LoVo (cell line): ENCODE data around the gene ODAD4.

Experiments used
- DNase-seq: peaks from one replicate; pipeline ENCODE4 v3.0.0-alpha.2; 2016; ENCODE audit warnings: low spot score

The ODAD4 gene

DNA sequence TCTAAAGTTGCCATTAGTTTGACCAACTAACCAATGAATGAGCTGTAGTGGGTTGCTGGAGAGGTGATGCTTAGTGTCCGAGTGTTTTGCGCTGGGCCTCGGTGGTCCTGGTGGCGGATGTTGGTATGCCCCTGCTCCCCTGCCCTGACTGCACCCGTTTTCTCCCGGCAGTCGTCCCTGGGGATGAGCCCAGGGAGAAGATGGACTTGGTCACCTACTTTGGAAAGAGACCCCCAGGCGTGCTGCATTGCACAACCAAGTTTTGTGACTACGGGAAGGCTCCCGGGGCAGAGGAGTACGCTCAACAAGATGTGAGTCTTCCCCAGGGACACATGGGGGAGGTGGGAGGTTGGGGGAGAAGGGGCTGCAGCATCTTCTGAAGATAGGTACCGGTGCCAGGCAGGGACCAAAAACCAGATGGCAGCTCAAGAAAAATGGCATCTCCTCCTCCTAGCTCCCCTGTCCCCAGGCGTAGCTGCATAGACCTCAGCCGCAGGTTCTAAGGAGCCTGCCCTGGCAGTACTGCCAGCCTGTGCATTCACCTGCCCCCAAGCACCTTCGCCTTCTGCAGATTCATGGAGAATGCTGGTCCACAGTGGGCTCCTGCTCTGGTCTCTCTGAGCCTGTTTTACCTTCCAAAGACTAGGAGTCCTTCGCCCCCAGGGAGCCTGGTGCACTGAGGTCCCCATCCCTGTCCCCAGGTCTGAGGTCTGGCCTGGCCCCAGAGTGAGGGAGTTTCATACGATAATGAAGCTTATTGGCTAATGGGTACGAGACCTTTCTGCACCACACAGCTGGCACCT, 41.5 kb downstream of the ODAD4 start:
- no peak for DNase-seq

DNA sequence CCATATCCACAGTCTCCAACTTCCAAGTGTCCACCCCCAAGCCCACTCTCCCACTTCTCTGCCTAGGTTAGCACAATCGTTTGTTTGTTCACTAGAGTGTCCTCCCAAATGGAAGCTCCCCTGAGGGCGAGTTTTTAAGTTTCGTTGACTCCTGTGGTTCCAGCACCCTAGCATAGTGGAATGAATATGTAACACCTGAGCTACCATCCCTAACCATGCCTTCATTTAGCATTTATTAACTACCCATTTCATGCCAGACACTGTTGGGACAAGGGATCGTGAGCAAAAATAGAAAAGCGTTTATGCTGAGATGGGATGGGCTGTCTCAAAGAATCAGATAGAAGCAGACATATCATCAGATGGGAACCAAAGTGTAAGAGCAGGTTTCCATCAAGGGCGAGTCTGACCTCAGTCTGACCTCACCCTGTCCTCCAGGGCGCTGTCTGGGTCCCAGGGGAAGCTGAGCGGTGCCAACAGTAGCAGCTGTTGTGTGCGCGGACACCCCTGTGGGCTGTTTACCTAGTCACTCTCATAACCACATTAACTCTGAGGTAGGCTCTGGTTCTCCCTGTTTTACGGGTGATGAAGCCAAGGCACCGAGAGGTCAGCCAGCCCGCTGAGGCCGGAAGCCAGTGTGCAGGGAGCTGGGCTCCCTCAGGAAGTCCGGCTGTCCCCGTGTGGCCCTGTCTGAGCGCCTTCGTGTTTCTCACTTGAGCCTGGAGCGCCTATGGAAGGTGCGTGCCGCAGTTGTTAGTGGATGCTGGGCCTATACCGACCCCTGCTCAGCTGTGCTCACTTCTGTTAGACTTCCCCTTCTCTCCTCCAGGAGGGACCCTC, 42.4 kb downstream of the ODAD4 start:
- DNase-seq = no peak

DNA sequence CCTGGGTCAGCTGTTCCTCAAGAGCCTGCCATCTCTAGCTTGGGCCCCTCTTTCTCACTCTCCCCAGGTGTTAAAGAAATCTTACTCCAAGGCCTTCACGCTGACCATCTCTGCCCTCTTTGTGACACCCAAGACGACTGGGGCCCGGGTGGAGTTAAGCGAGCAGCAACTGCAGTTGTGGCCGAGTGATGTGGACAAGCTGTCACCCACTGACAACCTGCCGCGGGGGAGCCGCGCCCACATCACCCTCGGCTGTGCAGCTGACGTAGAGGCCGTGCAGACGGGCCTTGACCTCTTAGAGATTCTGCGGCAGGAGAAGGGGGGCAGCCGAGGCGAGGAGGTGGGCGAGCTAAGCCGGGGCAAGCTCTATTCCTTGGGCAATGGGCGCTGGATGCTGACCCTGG, 43.0 kb downstream of the ODAD4 start:
- no peak for DNase-seq

DNA sequence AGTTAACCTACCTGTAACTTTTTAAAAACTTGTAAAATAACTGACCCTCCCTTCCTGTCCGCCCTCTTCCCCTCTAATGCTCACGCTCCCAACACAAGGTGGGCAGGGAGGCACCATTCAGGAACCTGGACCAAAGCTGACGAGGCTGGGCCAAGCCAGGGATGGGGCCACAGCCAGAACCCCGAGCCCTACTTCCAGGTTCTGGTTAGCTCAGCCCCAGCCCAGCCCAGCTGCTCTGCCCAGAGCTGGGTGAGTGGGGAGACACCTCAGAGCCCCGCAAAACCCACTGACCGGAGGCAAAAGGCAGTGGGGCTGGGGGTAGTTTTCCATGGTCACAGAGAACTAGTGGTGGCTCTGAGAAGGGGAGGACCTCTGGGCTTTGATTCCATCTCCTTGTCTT, 43.6 kb downstream of the ODAD4 start:
- no peak for DNase-seq

DNA sequence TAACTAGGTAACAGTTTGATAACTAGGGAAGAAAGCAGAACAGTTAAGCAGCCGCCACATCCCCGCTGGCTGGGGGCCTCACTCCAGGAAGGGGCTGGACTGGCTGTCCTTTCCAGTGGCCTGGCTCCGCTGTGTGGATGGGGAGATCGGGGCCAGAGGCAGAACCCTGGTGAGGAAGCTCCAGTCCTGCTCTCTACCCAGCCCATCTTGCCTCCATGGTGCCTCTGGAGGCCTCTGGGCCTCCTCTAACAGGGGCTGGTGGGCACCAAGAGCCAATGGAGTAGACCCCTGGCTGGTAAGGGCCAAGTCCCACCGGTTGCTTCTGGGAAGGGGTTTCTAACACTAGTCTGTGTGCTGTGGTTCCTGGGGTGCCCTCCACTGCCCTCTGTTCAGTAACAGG, 44.2 kb downstream of the ODAD4 start:
- DNase-seq = no peak

DNA sequence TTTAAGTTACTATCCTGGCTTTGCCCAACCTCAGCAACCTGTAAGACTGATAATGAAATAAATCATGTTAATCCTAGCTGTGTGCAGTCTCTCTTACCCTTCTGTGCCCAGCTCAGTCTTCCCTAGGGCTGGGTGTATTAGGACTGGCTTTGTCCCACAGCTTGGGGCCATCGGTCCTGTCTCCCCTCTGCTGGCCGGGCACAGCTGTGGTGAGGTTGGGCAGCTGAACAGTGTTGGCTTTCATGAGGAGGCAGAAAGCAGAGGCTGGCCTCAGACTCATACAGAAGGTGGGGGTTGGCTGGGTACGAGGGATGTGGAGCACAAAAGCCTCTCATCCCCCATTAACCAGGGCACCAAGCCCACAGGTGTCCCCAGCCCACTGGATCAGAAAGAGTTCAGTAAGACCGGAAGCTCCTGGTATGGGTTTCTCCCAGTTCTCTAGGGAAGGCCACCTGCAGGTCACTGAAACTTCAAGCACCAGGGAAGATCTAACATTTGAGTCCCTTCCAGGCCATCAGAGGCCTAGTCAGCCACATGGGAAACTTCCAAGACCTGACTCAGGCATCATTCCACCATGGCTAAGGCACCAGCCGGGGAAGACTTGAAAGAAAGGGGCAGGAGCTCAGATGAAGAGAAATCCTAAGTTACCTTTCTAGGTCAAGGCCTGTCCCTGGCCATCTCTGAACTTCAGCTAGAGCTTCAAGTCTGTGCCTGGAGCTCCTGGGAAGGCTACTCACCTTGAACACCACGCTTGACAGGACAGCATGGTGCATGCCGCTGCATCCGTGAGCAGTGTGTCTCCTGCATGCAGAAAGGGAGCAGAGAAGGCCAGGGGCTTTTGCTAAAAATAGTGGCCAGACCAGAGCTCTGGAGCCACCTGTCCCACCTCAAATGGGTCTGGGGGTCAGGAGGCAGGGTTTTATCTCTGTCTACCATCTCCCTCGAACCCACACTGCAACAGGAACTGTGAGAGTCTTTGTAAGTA, 45.0 kb downstream of the ODAD4 start:
- no peak for DNase-seq

DNA sequence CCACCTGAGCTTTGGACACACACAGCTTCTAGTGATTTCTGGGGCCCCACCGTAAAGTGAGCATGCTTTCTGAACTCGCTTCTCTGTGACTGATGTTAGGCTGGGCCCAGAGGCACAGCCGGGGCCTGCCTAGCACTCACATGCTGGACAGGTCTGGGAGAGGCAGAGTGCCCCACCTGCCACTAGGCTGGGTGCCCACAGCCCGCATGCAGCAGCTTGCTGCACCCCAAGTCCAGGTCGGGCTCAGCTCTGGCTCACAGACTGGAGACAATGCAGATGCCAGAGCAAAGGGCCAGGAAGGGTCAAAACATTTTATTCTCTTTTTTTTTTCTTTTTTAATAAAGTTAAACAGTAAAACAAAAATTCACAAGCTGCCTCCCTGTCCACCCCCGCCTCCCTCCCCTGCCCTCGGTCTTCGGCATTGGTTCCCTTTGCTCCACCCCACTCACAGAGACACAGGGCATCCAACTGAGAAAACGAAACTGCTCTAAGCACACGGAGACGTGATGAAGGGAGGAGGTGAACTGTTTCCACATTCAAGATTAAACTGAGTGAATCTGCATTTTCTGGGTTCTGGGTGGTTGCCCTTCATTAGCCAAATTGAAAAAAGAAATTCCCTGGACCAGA, 45.8 kb downstream of the ODAD4 start:
- DNase-seq = no peak

DNA sequence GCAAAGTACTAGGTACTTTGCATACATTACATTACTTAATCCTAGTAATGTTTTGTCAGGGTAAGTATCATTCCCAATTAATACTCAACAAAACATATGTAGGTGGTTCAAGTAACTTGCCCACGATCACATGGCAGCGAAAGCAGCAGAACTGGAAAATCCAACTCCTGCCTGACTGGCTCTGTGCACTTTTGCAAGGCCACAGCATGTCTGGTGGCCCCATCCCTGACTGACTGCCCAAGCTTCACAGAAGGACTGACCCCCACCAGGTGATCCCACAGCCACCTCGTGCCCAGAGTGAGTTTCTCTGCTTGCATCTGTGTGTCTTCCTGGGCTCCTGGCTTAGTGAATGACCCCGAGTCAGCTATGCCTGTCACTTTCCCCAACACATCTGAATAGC, 47.6 kb downstream of the ODAD4 start:
- no peak for DNase-seq

DNA sequence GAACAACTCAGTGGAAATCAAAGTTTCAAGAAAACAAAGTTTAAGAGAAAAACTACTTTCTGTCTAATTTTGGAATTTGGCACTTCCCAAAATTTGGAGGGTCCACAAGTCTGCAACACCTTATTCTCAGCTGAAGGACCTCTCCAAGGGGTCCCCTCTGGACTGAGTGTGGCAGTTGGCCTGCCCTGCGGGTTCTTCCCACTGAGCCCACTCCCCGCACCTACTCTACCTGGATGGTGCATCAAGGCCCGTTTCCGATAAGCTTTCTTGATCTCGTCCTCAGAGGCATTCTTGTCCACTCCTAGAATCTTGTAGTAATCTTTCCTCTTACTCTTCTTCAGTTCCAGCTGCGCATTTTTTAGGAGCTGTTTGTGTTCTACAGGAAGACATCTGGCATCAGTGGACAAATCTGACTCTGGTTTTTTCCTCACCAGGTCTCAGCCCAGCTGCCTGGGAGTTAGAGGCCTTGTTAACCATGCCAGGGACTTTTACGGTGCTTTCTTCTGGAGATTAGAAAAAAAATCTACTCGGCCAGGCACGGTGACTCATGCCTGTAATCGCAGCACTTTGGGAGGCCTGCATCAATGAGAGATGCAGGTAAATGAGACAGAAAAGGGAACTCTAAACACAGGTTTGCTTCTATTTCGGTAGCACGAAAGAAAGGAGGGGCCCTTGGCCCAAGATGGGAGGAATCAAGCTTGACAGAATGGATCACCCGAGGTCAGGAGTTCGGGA, 51.8 kb downstream of the ODAD4 start:
- DNase-seq = no peak

DNA sequence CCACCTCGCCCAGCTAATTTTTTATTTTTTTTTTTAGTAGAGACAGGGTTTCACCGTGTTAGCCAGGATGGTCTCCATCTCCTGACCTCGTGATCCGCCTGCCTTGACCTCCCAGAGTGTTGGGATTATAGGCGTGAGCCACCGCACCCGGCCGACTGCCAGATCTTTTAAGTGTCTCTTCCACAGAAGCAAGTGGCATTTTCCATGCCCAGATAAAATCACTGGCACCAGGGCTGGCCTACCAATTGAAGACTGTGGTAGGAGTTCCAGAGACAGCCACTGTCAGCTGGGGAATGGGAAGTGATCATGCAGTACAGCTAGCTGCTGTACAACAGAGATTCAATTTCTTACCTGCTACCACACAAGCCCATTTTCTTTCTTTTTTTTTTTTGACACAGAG, 54.0 kb downstream of the ODAD4 start:
- DNase-seq = no peak

DNA sequence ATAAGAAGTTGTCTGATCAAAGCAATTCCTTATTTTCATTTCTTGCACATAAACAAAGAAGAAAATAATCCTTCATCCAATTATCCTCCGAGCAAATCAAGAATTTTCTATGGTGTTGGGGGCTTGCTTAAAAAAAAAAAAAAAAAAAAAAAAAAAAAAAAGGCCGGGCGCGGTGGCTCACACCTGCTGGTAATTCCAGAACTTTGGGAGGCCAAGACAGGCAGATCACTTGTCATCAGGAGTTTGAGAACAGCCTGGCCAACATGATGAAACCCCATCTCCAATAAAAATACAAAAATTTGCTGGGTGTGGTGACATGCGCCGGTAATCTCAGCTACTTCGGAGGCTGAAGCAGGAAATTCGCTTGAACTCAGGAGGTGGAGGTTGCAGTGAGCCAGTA, 55.5 kb downstream of the ODAD4 start:
- DNase-seq = no peak

DNA sequence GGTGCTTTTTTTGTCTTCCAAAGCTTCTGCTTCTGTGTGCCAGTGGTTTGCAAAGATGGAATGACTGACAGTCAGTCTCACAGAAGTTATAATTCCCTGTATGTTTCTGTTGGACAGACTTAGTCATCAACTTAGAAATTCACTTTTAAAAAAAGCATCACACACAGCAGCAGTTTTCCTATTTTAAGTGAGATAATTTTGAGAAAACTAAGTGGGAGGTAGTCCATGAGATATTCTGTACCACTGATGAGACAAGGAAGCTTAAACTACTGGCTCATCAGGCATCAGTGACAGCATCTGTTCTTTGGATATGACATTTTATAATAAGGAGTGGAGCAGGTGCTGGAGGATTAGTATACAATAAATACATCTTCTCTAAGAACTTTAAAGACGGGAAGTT, 56.2 kb downstream of the ODAD4 start:
- no peak for DNase-seq

DNA sequence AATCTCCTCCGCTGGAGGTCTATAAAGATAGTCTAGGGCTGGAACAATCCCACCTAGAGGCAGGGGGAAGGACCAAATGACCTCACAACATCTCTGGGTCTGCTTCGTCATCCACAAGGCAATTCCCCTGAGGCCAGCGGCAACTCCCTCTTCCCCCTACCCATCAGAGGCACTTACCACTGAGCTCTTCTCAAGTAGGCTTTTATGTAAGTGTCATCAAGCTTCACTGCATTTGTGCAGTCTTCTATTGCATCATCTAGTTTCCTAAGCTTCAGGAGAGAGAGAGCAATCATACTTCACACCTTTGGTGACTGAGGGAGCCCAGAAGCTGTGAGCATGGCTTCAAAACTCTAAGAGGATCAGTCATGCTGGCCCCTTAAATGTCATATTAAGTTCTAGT, 57.2 kb downstream of the ODAD4 start:
- DNase-seq = no peak

DNA sequence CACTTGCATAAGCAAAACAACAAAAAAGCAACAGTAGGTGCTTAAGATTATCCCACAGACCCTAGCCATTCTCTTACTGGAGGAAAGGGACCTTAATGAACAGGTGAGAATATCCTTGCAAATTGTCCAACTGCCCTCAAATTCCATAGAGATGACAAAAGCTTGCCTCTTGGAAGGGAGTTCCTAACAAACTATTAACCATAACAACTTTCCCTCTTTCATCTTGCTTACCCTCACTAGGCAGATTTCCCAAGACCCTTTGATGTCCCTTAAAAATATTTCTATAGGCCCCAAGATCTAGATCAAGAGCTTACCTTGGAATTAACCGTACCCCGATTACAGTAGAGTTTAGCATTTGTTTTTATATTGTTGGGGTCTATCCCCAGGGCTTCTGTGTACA, 58.0 kb downstream of the ODAD4 start:
- DNase-seq = no peak

DNA sequence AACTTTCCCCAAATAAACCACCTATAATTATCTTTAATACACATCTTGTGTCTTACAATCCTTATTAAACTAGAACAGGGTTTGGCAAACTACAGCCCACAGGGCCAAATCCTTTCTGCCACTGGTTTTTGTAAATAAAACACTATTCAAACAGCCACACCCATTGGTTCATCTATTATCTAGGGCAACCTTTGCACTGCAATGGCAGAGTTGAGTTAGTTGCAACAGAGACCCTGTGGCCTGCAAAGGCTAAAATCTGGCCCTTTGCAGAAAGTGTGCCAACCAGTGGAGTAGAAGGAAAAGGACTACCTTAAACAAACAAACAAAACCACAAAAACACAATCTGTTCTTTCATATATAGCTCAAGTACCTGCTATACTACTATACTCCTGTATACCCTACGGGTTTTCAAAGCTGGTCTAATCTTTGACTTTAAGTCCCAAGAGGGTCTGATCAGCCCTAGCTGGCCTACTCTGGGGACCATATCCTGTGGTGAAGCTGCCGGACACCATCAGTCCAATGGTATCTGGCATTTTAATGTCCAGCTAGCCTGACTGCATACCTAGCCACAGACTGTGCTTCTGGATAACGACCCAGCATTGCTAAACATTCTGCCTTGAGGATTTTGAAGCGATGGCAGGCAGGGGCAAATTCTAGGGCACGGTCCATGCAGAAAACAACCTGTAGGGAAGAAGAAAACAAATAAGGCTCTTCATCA, 59.4 kb downstream of the ODAD4 start:
- no peak for DNase-seq

DNA sequence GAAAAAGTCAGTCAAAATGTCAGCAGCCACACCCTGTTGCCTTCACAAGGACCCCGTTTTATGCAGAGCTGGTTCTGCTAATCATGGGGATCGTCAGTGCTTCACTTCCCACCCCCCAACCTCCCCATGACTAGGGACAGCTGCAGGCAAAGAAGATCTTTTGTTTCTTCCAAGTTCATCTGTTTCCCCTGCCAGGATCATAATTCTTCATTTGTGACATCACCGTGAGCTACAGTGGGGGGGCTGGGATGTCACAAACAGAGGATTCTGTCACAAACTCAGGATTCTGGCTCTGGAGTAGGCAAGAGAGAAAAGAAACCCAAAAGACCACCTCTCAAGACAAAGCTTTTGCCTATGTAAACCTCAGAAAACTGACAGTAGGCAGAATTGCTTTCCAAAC, 62.2 kb downstream of the ODAD4 start:
- no peak for DNase-seq

DNA sequence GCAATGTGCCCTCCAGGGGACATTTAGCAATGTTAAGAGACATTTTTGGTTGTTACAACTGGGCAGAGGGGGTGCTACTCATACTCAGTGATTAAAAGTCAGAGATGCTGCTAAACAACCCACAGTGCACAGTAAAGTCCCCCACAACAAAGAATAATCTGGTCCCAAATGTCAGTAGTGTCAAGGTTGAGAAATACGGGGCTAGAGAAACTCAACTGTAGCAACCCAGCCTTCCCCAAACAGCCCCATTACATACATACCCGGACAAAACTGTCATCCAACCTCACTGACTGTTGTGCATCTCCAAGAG, 66.4 kb downstream of the ODAD4 start:
- DNase-seq = no peak

DNA sequence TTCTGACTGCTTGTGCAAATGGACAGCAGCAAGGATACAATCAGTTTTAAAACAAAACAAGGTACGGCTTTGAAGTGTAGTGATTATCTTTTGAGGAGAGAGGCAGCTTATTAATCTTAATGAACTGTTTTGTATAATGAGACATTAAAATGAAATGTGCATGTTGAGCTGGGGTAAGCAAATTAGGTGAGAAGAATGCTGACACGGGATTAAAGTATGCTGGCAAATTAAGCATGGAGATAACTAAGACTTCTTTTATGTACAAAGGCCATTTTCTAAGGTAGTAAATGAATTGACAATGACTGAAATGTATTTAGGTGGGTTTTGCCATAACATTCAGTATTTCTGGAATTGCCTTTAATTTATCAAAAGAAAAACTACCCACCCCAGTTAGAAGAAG, 68.1 kb downstream of the ODAD4 start:
- DNase-seq = no peak

DNA sequence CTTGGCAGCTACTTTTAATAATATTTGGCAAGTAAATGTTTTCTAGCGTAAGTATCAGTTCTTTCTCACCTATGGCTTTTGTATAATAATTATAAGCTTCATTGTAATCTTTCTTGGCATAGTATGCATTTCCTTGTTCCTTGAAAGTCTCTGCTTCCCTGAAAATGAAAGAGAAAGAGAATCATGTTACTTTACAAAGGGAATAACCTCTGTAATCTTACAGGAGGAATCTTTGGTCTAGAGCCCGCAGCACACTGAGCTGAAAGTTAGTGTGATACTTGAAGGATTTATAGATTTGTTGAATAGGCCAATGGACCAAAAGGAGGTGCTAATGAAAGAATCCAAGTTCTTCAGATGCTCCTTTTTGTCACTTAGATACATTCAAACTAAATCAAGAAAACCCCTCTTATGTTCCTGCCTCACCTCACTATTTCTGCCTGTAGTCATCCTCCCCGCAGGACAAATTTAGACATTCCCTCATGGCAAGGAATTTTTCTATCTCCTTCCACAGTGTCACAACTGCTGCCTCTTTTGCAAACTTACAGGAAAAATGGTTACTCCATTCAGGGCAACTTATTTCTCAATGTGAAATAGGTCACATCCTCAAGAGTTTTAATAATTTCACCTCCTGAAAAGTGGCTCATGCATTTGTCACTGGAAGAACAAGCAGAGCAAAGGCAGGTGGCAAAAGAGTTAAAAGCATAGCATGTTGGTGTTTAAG, 70.2 kb downstream of the ODAD4 start:
- DNase-seq = no peak

DNA sequence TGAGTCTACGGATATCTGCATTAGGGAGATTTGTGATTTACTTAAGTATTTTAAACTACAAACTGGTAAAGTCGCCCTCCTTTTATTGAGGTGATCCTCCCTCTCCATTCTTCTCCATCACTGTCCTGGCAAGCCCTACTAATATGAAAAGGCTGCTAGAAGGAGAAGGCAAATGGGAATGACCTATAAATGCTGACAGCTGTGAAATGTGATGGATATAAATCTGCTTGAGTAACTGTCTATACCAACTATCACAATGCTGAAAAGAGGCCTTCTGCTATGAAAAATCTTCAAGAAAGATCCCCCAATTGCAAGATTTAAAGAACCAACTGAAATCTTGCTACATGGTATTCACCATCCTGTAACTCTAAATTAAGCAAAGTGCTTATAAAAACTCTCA, 71.3 kb downstream of the ODAD4 start:
- no peak for DNase-seq
